Parathyroid adenoma (tissue), 2 donors: ENCODE measurements around the gene SLC6A20.

Experiments used
- H2AFZ ChIP-seq: fragments of 300-600 bp; sonication (generic); one replicate; pipeline ENCODE4 v1.7.0; 2017; ENCODE audit warnings: antibody characterized with exemption, mild to moderate bottlenecking
- H3K27ac ChIP-seq: fragments of 300-600 bp; sonication (generic); one replicate; pipeline ENCODE4 v1.7.0; 2017
- H3K27me3 ChIP-seq: fragments of 300-600 bp; sonication (generic); one replicate; pipeline ENCODE4 v1.7.0; 2017; ENCODE audit warnings: low read length; ENCODE audit not compliant: control insufficient read depth, insufficient read depth
- H3K36me3 ChIP-seq: fragments of 300-600 bp; sonication (generic); one replicate; pipeline ENCODE4 v1.7.0; 2017; ENCODE audit warnings: low read length; ENCODE audit not compliant: control insufficient read depth, insufficient read depth
- H3K4me1 ChIP-seq: fragments of 300-600 bp; sonication (generic); one replicate; pipeline ENCODE4 v1.7.0; 2017; ENCODE audit warnings: control low read depth
- H3K4me2 ChIP-seq: fragments of 300-600 bp; sonication (generic); one replicate; pipeline ENCODE4 v1.7.0; 2017; ENCODE audit warnings: low read length
- H3K4me3 ChIP-seq: fragments of 300-600 bp; sonication (generic); one replicate; pipeline ENCODE4 v1.7.0; 2017; ENCODE audit warnings: low read depth, low read length
- H3K79me2 ChIP-seq: fragments of 300-600 bp; sonication (generic); one replicate; pipeline ENCODE4 v1.7.0; 2017; ENCODE audit warnings: control low read depth
- H3K9ac ChIP-seq: fragments of 300-600 bp; sonication (generic); one replicate; pipeline ENCODE4 v1.7.0; 2017; ENCODE audit warnings: mild to moderate bottlenecking
- H3K9me3 ChIP-seq: fragments of 300-600 bp; sonication (generic); one replicate; pipeline ENCODE4 v1.7.0; 2017; ENCODE audit warnings: low read length; ENCODE audit not compliant: control insufficient read depth
- TF ChIP-seq, protein P1 (sequence below): fragments of 300-600 bp; sonication (generic); IDR thresholded peaks from one replicate; pipeline ENCODE4 v1.7.0; 2017; ENCODE audit warnings: antibody characterized with exemption, mild to moderate bottlenecking
- donor health status: primary hyperparathyroidism.

SLC6A20 gene

DNA sequence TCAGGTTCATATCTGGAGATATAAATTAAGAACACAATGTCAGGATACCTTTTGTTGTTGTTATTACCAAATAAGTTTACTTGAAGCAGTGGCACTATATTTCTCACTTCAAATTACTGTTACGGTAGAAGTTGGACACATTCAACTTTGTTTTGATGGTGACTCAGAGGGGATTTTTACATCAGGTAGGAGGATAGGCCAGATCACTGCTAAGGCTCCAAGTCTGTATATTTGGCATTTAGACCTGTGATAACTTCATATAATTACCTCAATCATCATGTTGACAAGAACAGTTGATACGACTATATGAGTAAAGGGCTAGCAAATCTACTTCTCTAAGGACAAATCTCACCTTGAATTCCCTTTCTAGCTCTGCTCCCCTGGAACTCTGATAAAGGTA is 30.0 kb upstream of the SLC6A20 start:
- Histone ChIP-seq H3K27me3 (no peaks in the 10 kb centered on the region), H3K4me2 (no peak overlapping the region), H3K4me3 (no peak overlapping the region), H3K4me1 (no peaks in the 10 kb centered on the region), H3K36me3 (no peaks in the 10 kb centered on the region), H3K9ac (no peak overlapping the region), H3K9me3 (no peaks in the 10 kb centered on the region), H3K79me2 (no peaks in the 10 kb centered on the region), H3K27ac (no peak overlapping the region), H2AFZ (no peak overlapping the region)
- TF ChIP-seq, protein P1, sequence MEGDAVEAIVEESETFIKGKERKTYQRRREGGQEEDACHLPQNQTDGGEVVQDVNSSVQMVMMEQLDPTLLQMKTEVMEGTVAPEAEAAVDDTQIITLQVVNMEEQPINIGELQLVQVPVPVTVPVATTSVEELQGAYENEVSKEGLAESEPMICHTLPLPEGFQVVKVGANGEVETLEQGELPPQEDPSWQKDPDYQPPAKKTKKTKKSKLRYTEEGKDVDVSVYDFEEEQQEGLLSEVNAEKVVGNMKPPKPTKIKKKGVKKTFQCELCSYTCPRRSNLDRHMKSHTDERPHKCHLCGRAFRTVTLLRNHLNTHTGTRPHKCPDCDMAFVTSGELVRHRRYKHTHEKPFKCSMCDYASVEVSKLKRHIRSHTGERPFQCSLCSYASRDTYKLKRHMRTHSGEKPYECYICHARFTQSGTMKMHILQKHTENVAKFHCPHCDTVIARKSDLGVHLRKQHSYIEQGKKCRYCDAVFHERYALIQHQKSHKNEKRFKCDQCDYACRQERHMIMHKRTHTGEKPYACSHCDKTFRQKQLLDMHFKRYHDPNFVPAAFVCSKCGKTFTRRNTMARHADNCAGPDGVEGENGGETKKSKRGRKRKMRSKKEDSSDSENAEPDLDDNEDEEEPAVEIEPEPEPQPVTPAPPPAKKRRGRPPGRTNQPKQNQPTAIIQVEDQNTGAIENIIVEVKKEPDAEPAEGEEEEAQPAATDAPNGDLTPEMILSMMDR: no peak

DNA sequence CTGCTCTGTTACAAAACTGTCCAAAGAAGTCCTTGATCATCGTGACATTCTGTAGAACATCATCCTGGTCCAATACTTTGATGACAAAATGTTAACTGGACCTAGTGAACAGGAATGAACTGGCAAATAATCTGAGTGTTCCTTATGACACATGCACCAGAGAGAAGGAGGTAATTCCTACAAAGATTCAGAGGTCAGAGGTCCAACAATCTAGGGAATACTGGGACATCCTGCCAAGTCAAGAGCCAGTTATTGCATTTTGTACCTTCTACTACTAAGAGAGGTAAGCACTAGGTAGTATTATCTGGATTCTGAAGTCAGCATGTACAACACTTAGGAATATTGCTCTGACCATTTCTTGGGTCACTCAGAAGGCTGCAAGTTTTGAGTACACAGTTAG is 24.8 kb upstream of the SLC6A20 start:
- H3K27ac ChIP-seq: no peak overlapping the region
- no peaks in the 10 kb centered on the region for H3K36me3 ChIP-seq

DNA sequence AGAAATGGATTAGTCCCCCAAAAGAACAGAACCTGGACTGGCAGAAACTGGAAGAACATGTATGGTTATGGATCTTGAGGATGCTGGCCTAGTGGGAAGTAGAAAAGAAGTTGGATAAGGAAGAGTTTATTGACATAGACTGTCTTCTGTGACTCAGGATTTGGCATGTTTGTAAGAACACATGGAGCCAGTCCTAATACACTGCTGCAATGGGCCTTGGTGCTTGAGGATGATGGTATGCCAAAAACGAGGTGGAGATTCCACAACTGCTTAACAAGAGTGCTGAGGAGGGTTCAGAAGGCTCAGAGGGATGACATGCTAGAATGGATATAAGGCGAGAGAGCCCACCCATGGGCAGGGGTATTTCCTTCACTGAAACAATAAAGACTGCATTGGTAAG is 23.2 kb upstream of the SLC6A20 start:
- H3K4me2 ChIP-seq: no peak overlapping the region
- H3K79me2 ChIP-seq: no peaks in the 10 kb centered on the region
- TF ChIP-seq, protein P1: no peak
- H3K36me3 ChIP-seq: no peaks in the 10 kb centered on the region
- no peaks in the 10 kb centered on the region for H3K27me3 ChIP-seq
- H2AFZ ChIP-seq: no peak overlapping the region
- no peak overlapping the region for H3K27ac ChIP-seq
- H3K4me1 ChIP-seq: no peaks in the 10 kb centered on the region
- no peaks in the 10 kb centered on the region for H3K9me3 ChIP-seq
- no peak overlapping the region for H3K9ac ChIP-seq
- H3K4me3 ChIP-seq: no peak overlapping the region

More for the DNA sequence above, 24.8 kb upstream of the SLC6A20 start:
- TF ChIP-seq, protein P1: no peak
- Histone ChIP-seq H3K4me3 (no peak overlapping the region), H3K9ac (no peak overlapping the region), H3K4me1 (no peaks in the 10 kb centered on the region), H3K9me3 (no peaks in the 10 kb centered on the region), H3K4me2 (no peak overlapping the region), H2AFZ (no peak overlapping the region), H3K27me3 (no peaks in the 10 kb centered on the region), H3K79me2 (no peaks in the 10 kb centered on the region)

DNA sequence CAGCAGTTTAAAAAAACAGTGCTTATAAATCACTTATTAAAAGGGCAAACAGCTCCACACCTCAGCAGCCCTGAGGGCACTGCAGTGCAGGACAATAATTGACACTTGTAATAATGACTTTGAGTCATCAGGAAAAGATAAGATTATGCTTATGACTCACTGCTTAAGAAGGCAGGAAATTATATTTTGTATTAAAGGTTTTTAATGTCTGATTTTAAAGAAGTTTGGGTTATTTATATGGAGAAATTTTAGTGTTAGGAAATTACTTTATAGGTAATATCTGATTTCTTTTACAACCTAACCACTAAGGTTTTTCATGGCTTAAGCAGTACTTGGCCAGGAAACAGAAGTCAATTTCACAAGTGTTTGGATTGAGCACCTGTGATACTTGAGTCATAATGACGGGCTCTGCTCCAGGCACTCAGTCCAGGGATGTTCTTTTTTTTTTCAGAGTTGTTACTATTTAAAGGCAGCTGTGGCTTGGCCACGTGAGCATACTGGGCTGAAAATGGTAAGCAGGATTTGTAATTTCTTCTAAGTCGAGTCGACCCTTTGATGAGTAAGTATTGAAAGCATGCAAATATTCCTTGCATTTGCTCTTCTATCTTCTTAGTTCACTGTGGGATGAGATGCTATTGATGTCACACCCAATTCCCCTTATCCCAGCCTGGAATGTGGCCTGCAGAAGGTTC is 21.6 kb upstream of the SLC6A20 start:
- no peaks in the 10 kb centered on the region for H3K27me3 ChIP-seq
- no peaks in the 10 kb centered on the region for H3K79me2 ChIP-seq
- H3K27ac ChIP-seq: no peak overlapping the region
- no peaks in the 10 kb centered on the region for H3K36me3 ChIP-seq
- no peaks in the 10 kb centered on the region for H3K9me3 ChIP-seq
- no peak overlapping the region for H3K4me3 ChIP-seq
- H2AFZ ChIP-seq: no peak overlapping the region
- TF ChIP-seq, protein P1: no peak
- H3K4me1 ChIP-seq: no peaks in the 10 kb centered on the region
- no peak overlapping the region for H3K9ac ChIP-seq
- no peak overlapping the region for H3K4me2 ChIP-seq

DNA sequence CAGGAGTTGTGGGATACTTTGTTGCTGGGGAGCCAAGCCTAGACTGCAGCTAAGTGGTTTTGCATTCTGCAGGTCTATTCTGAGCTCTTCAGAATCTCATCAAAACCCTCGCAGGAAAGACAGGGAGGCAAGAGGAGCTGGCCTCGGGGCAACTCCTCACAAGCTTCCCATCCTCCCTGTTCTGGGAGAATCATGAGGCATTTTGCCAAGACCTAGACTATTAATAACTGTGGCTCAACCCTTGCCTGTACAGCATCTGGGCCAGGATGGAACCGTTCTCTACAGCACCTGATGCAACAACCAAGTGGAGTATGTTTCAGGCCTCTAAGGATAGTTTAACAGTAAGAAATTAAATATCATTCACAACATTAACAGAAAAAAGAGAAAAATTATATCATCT is 20.2 kb upstream of the SLC6A20 start:
- H3K79me2 ChIP-seq: no peaks in the 10 kb centered on the region
- no peaks in the 10 kb centered on the region for H3K9me3 ChIP-seq
- no peak overlapping the region for H3K4me2 ChIP-seq
- no peak overlapping the region for H3K4me3 ChIP-seq
- H2AFZ ChIP-seq: no peak overlapping the region
- TF ChIP-seq, protein P1: no peak
- H3K36me3 ChIP-seq: no peaks in the 10 kb centered on the region
- H3K27ac ChIP-seq: no peak overlapping the region
- H3K9ac ChIP-seq: no peak overlapping the region
- H3K27me3 ChIP-seq: no peaks in the 10 kb centered on the region
- H3K4me1 ChIP-seq: no peaks in the 10 kb centered on the region
